B cell (primary cell): ENCODE data around the gene RAB39A. TPM values are rescaled to one million over a fixed set of nuclear protein-coding genes. Genes with fewer than 3 reads are reported as not detected.
A peak's percentile ranks its signal among the peaks of the same experiment; 100 is the strongest.

Experiments used
- ATAC-seq: fragments of 200-7000 bp; cut with Tn5 transposase; one replicate; pipeline ENCODE4 v1.10.0; 2021; ENCODE audit warnings: low read depth, mild to moderate bottlenecking, moderate number of reproducible peaks, moderate library complexity
- CTCF ChIA-PET: fragments of 350-600 bp; sonication (Branson Sonifier 250); formaldehyde crosslinking; loops from one replicate; lab custom pipeline; 2021; ENCODE audit warnings: antibody characterized with exemption, inconsistent platforms; lab: Charles Lee
- POLR2A ChIA-PET: fragments of 350-600 bp; sonication (Branson Sonifier 250); formaldehyde crosslinking; loops from one replicate; lab custom pipeline; 2021; ENCODE audit warnings: antibody characterized with exemption; lab: Charles Lee
- DNase-seq: peaks from one replicate; pipeline ENCODE4 v3.0.0; 2013
- H2AFZ ChIP-seq: 2 replicates; pipeline ENCODE4 v1.6.1; 2012; ENCODE audit warnings: mild to moderate bottlenecking, low read depth, low read length; ENCODE audit not compliant: insufficient read depth, poor library complexity, severe bottlenecking
- H3K27ac ChIP-seq, 2 donors: 1 replicate in 1 of 2; 2 replicates in 1 of 2; pipeline ENCODE4 v1.5.1; 2012 to 2013; ENCODE audit warnings: low read length in 2 of 2, mild to moderate bottlenecking in 2 of 2, moderate library complexity in 1 of 2
- H3K27me3 ChIP-seq, 4 experiments: fragments of 200-600 bp in 1 of 4; sonication (generic) in 1 of 4; replicated peaks in 1 of 4; 1 replicate in 2 of 4; 2 replicates in 2 of 4; pipeline versions ENCODE4 v1.6.1 to v1.7.0; 2013 to 2016; ENCODE audit warnings: low read length in 3 of 4, mild to moderate bottlenecking in 2 of 4, mixed read lengths in 1 of 4, moderate library complexity in 1 of 4; ENCODE audit not compliant: insufficient read depth in 4 of 4, control insufficient read depth in 3 of 4; ENCODE audit errors: control extremely low read depth in 1 of 4
- H3K36me3 ChIP-seq, 2 experiments: replicated peaks in 1 of 2; 1 replicate in 1 of 2; 2 replicates in 1 of 2; pipeline versions ENCODE4 v1.6.1 to v1.7.1; 2013; ENCODE audit warnings: low read length in 1 of 2; ENCODE audit not compliant: insufficient read depth in 2 of 2, control insufficient read depth in 1 of 2; ENCODE audit errors: control extremely low read depth in 1 of 2, extremely low read depth in 1 of 2
- H3K4me1 ChIP-seq, 2 donors: fragments of 200-600 bp in 1 of 2; sonication (generic) in 1 of 2; 1 replicate in 1 of 2; 2 replicates in 1 of 2; pipeline versions ENCODE4 v1.5.1 to v1.6.1; 2013 to 2017; ENCODE audit warnings: low read length in 2 of 2; ENCODE audit not compliant: control insufficient read depth in 2 of 2, insufficient read depth in 2 of 2
- H3K4me2 ChIP-seq: replicated peaks from 2 replicates; pipeline ENCODE3; 2012; ENCODE audit warnings: mild to moderate bottlenecking, low read depth, low read length; ENCODE audit not compliant: poor library complexity, severe bottlenecking
- H3K4me3 ChIP-seq, 5 experiments: fragments of 200-600 bp in 1 of 5; sonication (generic) in 1 of 5; 1 replicate in 3 of 5; 2 replicates in 2 of 5; pipeline versions ENCODE4 v1.5.1 to v1.7.0; 2011 to 2016; ENCODE audit warnings: low read length in 4 of 5, mild to moderate bottlenecking in 4 of 5, low read depth in 2 of 5, control low read depth in 1 of 5, moderate library complexity in 1 of 5; ENCODE audit not compliant: insufficient read depth in 1 of 5; ENCODE audit errors: control extremely low read depth in 1 of 5, extremely low read depth in 1 of 5
- H3K79me2 ChIP-seq: fragments of 200-600 bp; sonication (generic); one replicate; pipeline ENCODE4 v1.6.0; 2016; ENCODE audit warnings: low read length; ENCODE audit not compliant: control insufficient read depth, insufficient read depth
- H3K9ac ChIP-seq: fragments of 200-600 bp; sonication (generic); 2 replicates; pipeline ENCODE4 v1.6.1; 2017; ENCODE audit warnings: mild to moderate bottlenecking, low read length, moderate library complexity
- H3K9me3 ChIP-seq, 3 donors: one replicate each; pipeline versions ENCODE4 v1.6.1 to v1.7.1; 2013; ENCODE audit warnings: low read length in 2 of 3; ENCODE audit not compliant: control insufficient read depth in 2 of 3, insufficient read depth in 1 of 3; ENCODE audit errors: control extremely low read depth in 1 of 3
- H4K20me1 ChIP-seq: 2 replicates; pipeline ENCODE4 v1.6.0; 2012; ENCODE audit warnings: mild to moderate bottlenecking, low read length; ENCODE audit not compliant: insufficient read depth, control insufficient read depth, poor library complexity, severe bottlenecking
- H3K27ac Mint-ChIP-seq: one replicate; pipeline ENCODE4 v1.8.0; 2021; ENCODE audit warnings: mixed read lengths
- H3K27me3 Mint-ChIP-seq: one replicate; pipeline ENCODE4 v1.8.0; 2021; ENCODE audit warnings: mixed read lengths
- H3K4me1 Mint-ChIP-seq: one replicate; pipeline ENCODE4 v1.8.0; 2021; ENCODE audit warnings: mixed read lengths
- H3K4me3 Mint-ChIP-seq: one replicate; pipeline ENCODE4 v1.8.0; 2021; ENCODE audit warnings: mixed read lengths
- H3K9me3 Mint-ChIP-seq: one replicate; pipeline ENCODE4 v1.8.0; 2022; ENCODE audit warnings: mixed read lengths; ENCODE audit not compliant: insufficient read depth
- CTCF ChIP-seq: fragments of 200-600 bp; IDR thresholded peaks from one replicate; pipeline ENCODE4 v1.8.0; 2022; ENCODE audit warnings: antibody characterized with exemption, mild to moderate bottlenecking
- EZH2 ChIP-seq: IDR thresholded peaks from 2 replicates; pipeline ENCODE4 v1.6.1; 2012; ENCODE audit warnings: borderline replicate concordance, low read depth, mild to moderate bottlenecking, moderate library complexity, low read length; ENCODE audit not compliant: insufficient read depth, poor library complexity, severe bottlenecking
- WGBS: methylation state at CpG from one replicate; pipeline ENCODE4 v1.1.5; 2013; ENCODE audit warnings: missing lambda C conversion rate; ENCODE audit not compliant: insufficient coverage; 5-methylcytosine and 5-hydroxymethylcytosine counted together
- intact Hi-C: fragments of 100-400 bp; cut with micrococcal nuclease; formaldehyde crosslinking; loops from one replicate; pipeline ENCODE4 v1.10.0; 2022
- polyA plus RNA-seq: library from polyadenylated mRNA; depleted of rRNA; stranded (reverse); fragments of >200 nt; gene quantifications from 2 replicates; pipeline ENCODE4 v1.2.3, GENCODE V29; 2012
- total RNA-seq, 2 donors: library from RNA; stranded (reverse); fragments of 120-200 nt in 1 of 2; gene quantifications; 1 replicate in 1 of 2; 2 replicates in 1 of 2; pipeline versions ENCODE4 v1.2.3 to v1.2.4, GENCODE V29; 2013 to 2022

The RAB39A gene
- total and polyA plus RNA-seq, 2 donors (not counting 1 experiment from before 2014, with no cell fraction given): 1.3 to 2.4 TPM

GRCh38 chr11:107929611-107930200 lies 1.5 kb downstream of the RAB39A start:
- Histone ChIP-seq H3K9ac (no peak overlapping the region), H3K79me2 (no peaks in the 10 kb centered on the region), H3K36me3 (no peaks in the 10 kb centered on the region), H4K20me1 (no peaks in the 10 kb centered on the region), H3K27me3 (peaks cover 0 to 3% (median 0%) of the 10 kb centered on the region in 4 experiments), H3K27ac (peak overlapping the region in 1 of 2 donors; percentile 5), H3K4me2 (peak overlapping the region; percentile 77), H2AFZ (peak overlapping the region; percentile 59), H3K4me3 (peak overlapping the region in 1 of 5 experiments; percentile 89), H3K9me3 (peaks cover 0 to 12% (median 0%) of the 10 kb centered on the region in 3 donors), H3K4me1 (peaks cover 16 to 19% of the 10 kb centered on the region in 2 donors)
- WGBS: 66% methylated on average over 5 of the region's 10 CpGs
- no peaks in the 10 kb centered on the region for H3K9me3 Mint-ChIP-seq
- intact Hi-C loops: loop anchor here (2.0 to 10.0 kb wide), 3 partner anchors 191 to 365 kb away; partner anchors contain the start of genes ACAT1, ALKBH8, ATM and NPAT
- DNase-seq: peak; percentile 50
- H3K27me3 Mint-ChIP-seq: peaks cover 5% of the 10 kb centered on the region
- H3K4me1 Mint-ChIP-seq: peaks cover 23% of the 10 kb centered on the region
- ATAC-seq: no peak
- peak overlapping the region; percentile 88 for H3K27ac Mint-ChIP-seq
- H3K4me3 Mint-ChIP-seq: peak overlapping the region; percentile 88
- POLR2A ChIA-PET: no interaction called here
- no peak for TF ChIP-seq EZH2
- no peak for TF ChIP-seq CTCF
- CTCF ChIA-PET: no interaction called here

- no peaks in the 10 kb centered on the region for H4K20me1 ChIP-seq
- CTCF ChIA-PET: interaction anchor here (0.7 to 0.9 kb wide), 2 partner anchors 11 to 15 kb away, joined by 3 to 4 read pairs; no protein-coding TSS in a partner anchor
- WGBS: no CpG with 5 or more reads among the region's 7 CpGs
- H3K4me1 Mint-ChIP-seq: peaks cover 21% of the 10 kb centered on the region
- peaks cover 16 to 19% of the 10 kb centered on the region in 2 donors for H3K4me1 ChIP-seq
- no peaks in the 10 kb centered on the region for H3K27me3 Mint-ChIP-seq
- no peak overlapping the region for H3K4me3 Mint-ChIP-seq
- POLR2A ChIA-PET: no interaction called here
- intact Hi-C loops: no loop called here
- H2AFZ ChIP-seq: no peak overlapping the region
- no peak overlapping the region for H3K27ac ChIP-seq
- H3K36me3 ChIP-seq: no peaks in the 10 kb centered on the region
- TF ChIP-seq CTCF: no peak
- no peak for TF ChIP-seq EZH2
- H3K79me2 ChIP-seq: no peaks in the 10 kb centered on the region
- no peak for ATAC-seq
- H3K4me3 ChIP-seq: no peak overlapping the region
- H3K9me3 Mint-ChIP-seq: no peaks in the 10 kb centered on the region
- no peak overlapping the region for H3K4me2 ChIP-seq
- peaks cover 0 to 3% (median 0%) of the 10 kb centered on the region in 4 experiments for H3K27me3 ChIP-seq
- H3K9ac ChIP-seq: no peak overlapping the region
- no peak for DNase-seq
- H3K27ac Mint-ChIP-seq: no peak overlapping the region
- H3K9me3 ChIP-seq: peaks cover 0 to 12% (median 0%) of the 10 kb centered on the region in 3 donors
These were observed 3.0 kb downstream of the RAB39A start for GRCh38 chr11:107931206-107931605.
